Liver (tissue), 3 donors: Measurements from ENCODE around the gene ZNF423.

Experiments used
- EGR1 ChIP-seq, 2 donors: IDR thresholded peaks; 2 replicates each; pipeline ENCODE4 v1.6.1; 2016 to 2018; ENCODE audit warnings: antibody characterized with exemption in 2 of 2, low read depth in 2 of 2
- GABPA ChIP-seq, 2 donors: IDR thresholded peaks in 1 of 2; conservative IDR thresholded peaks in 1 of 2; 2 replicates each; pipeline ENCODE4 v1.6.1; 2016; ENCODE audit warnings: antibody characterized with exemption in 2 of 2, mild to moderate bottlenecking in 1 of 2, moderate library complexity in 1 of 2
- JUND ChIP-seq, 2 donors: IDR thresholded peaks; 2 replicates each; pipeline ENCODE4 v1.6.1; 2016; ENCODE audit warnings: antibody characterized with exemption in 2 of 2
- MAX ChIP-seq: IDR thresholded peaks from 2 replicates; pipeline ENCODE4 v1.6.1; 2016; ENCODE audit warnings: antibody characterized with exemption
- RAD21 ChIP-seq, 2 donors: IDR thresholded peaks; 2 replicates each; pipeline ENCODE4 v1.6.1; 2016; ENCODE audit warnings: antibody characterized with exemption in 2 of 2, mild to moderate bottlenecking in 2 of 2
- SP1 ChIP-seq: IDR thresholded peaks from 2 replicates; pipeline ENCODE4 v1.6.1; 2018; ENCODE audit warnings: antibody characterized with exemption, mild to moderate bottlenecking
- TAF1 ChIP-seq: conservative IDR thresholded peaks from 2 replicates; pipeline ENCODE4 v1.6.1; 2016; ENCODE audit warnings: antibody characterized with exemption, mild to moderate bottlenecking
- TF ChIP-seq, protein P1 (sequence below): fragments of 150-350 bp; IDR thresholded peaks from 2 replicates; pipeline ENCODE4 v1.5.1; 2017; ENCODE audit warnings: improper control_type of control experiment, low read depth, low read length; ENCODE audit not compliant: missing input control
- donor health status: healthy.
- donor health status: healthy.

DNA sequence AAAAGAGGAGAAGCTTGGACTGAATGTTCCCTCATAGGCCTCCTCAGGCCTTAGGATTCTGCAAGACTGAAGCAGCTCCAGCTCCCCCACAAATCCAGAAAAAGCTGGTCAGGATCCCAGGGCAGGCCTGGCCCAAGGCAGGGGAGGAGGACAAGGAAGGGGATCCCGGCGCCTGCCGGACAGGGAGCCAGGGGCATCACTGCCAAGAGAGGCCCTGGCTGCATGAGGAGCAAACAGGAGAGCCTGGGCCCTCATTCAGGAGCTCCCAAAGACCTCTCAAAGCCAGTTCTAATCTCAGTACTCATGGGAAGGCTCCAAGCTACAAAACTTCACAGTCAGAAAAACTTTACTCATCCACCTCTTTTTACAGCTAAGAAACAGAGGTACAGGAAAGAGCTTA lies 67.3 kb downstream of the ZNF423 start:
- TF ChIP-seq, protein P1, sequence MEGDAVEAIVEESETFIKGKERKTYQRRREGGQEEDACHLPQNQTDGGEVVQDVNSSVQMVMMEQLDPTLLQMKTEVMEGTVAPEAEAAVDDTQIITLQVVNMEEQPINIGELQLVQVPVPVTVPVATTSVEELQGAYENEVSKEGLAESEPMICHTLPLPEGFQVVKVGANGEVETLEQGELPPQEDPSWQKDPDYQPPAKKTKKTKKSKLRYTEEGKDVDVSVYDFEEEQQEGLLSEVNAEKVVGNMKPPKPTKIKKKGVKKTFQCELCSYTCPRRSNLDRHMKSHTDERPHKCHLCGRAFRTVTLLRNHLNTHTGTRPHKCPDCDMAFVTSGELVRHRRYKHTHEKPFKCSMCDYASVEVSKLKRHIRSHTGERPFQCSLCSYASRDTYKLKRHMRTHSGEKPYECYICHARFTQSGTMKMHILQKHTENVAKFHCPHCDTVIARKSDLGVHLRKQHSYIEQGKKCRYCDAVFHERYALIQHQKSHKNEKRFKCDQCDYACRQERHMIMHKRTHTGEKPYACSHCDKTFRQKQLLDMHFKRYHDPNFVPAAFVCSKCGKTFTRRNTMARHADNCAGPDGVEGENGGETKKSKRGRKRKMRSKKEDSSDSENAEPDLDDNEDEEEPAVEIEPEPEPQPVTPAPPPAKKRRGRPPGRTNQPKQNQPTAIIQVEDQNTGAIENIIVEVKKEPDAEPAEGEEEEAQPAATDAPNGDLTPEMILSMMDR = no peak
- no peak for TF ChIP-seq GABPA (IDR thresholded peaks at IDR 0.05 in 1 of 2, conservative IDR thresholded peaks at IDR 0.05 in 1 of 2)
- no peak for TF ChIP-seq MAX
- TF ChIP-seq JUND (IDR thresholded peaks at IDR 0.05) = no peak
- no peak for TF ChIP-seq TAF1
- TF ChIP-seq SP1 = no peak
- TF ChIP-seq RAD21 (IDR thresholded peaks at IDR 0.05) = no peak
- TF ChIP-seq EGR1 (IDR thresholded peaks at IDR 0.05; ENCODE audit: low read depth in 2 of 2) = no peak
